Fibroblast of villous mesenchyme (primary cell): ENCODE results near the gene MRPL30. TPM values are rescaled to one million over a fixed set of nuclear protein-coding genes. Genes with fewer than 3 reads are reported as not detected.
A peak's percentile ranks its signal among the peaks of the same experiment; 100 is the strongest.
"Not testable (repeated sequence)": the region's sequence is repeated elsewhere in the genome, so short reads cannot be mapped to it uniquely, and the experiment has no call there.

Experiments used
- DNase-seq: peaks from one replicate; pipeline ENCODE4 v3.0.0-alpha.2; 2010; ENCODE audit warnings: low read depth
- H3K4me3 ChIP-seq: 2 replicates; pipeline ENCODE4 v1.5.1; 2011; ENCODE audit warnings: low read depth, mild to moderate bottlenecking, low read length
- CTCF ChIP-seq: IDR thresholded peaks from 2 replicates; pipeline ENCODE4 v1.5.1; 2012; ENCODE audit warnings: low read depth, mild to moderate bottlenecking, low read length; ENCODE audit not compliant: insufficient read depth
- small RNA-seq: library from RNA; depleted of rRNA; stranded (forward); fragments of <200 nt; gene quantifications from one replicate; pipeline ENCODE3, GENCODE V24; 2012
- total RNA-seq: library from RNA; depleted of rRNA; stranded (reverse); fragments of >200 nt; gene quantifications from 2 replicates; pipeline ENCODE4 v1.2.3, GENCODE V29; 2012

The MRPL30 gene
- total RNA-seq, 1 donor, result 40.6 TPM

GRCh38 chr2:99205491-99205890 lies 24.5 kb downstream of the MRPL30 start:
- no peak for DNase-seq
- TF ChIP-seq CTCF, result no peak
- no peak overlapping the region for H3K4me3 ChIP-seq

- DNase-seq, result no peak
- no peak for TF ChIP-seq CTCF
These were observed 35.1 kb downstream of the MRPL30 start for GRCh38 chr2:99216096-99216495.

GRCh38 chr2:99217929-99218501 lies 37.0 kb downstream of the MRPL30 start:
- TF ChIP-seq CTCF, result no peak
- no peak overlapping the region for H3K4me3 ChIP-seq
- DNase-seq, result peak; percentile 11

More at GRCh38 chr2:99216096-99216495, 35.1 kb downstream of the MRPL30 start:
- no peak overlapping the region for H3K4me3 ChIP-seq

GRCh38 chr2:99233177-99233576 lies 52.2 kb downstream of the MRPL30 start:
- DNase-seq, H3K4me3 ChIP-seq: not testable (repeated sequence)

- H3K4me3 ChIP-seq, result no peak overlapping the region
- no peak for TF ChIP-seq CTCF
- no peak for DNase-seq
These were observed 57.6 kb downstream of the MRPL30 start for GRCh38 chr2:99238599-99238998.

GRCh38 chr2:99240431-99240830 lies 59.4 kb downstream of the MRPL30 start:
- TF ChIP-seq CTCF, result no peak
- DNase-seq, result no peak
- no peak overlapping the region for H3K4me3 ChIP-seq

- no peak for TF ChIP-seq CTCF
- no peak overlapping the region for H3K4me3 ChIP-seq
- DNase-seq, result no peak
These were observed 61.2 kb downstream of the MRPL30 start for GRCh38 chr2:99242151-99242550.

Small RNAs within 50 kb of the gene (small RNA-seq; reads per million reads assigned to genes)
- gene AC092587.1, result not detected

Other genes starting within 250 kb of the MRPL30 start
- gene CRACDL, start 245.0 kb upstream of the MRPL30 start, total RNA-seq, result not detected in 2 replicates
- gene C2orf15, start 39.5 kb upstream of the MRPL30 start, total RNA-seq, result not detected in 2 replicates
- 1.9 and 3.0 TPM in 2 replicates for gene TSGA10, start 26.2 kb upstream of the MRPL30 start, total RNA-seq
- 2.3 and 6.5 TPM in 2 replicates for gene LIPT1, start 26.2 kb upstream of the MRPL30 start, total RNA-seq
- 19.0 and 23.3 TPM in 2 replicates for gene MITD1, start 126 bp upstream of the MRPL30 start, total RNA-seq
- not detected in 2 replicates for gene LYG2, start 74.5 kb downstream of the MRPL30 start, total RNA-seq
- 0.32 and 0.43 TPM in 2 replicates for gene LYG1, start 120.0 kb downstream of the MRPL30 start, total RNA-seq
- 86.3 and 115 TPM in 2 replicates for gene TXNDC9, start 155.1 kb downstream of the MRPL30 start, total RNA-seq
- gene EIF5B, start 156.2 kb downstream of the MRPL30 start, total RNA-seq, result 15.8 and 19.0 TPM in 2 replicates